Tibial artery (tissue), 4 donors: ENCODE measurements around the gene HTR7.

Experiments used
- DNase-seq, 2 donors: peaks; one replicate each; pipeline ENCODE4 v3.0.0-alpha.2; 2019
- H3K27ac ChIP-seq, 2 donors: fragments of 200-600 bp; sonication (generic) in 1 of 2; 1 replicate in 1 of 2; 2 replicates in 1 of 2; pipeline ENCODE4 v1.5.1; 2018 to 2019; ENCODE audit warnings: mild to moderate bottlenecking in 1 of 2
- H3K27me3 ChIP-seq, 2 donors: fragments of 200-600 bp; sonication (generic) in 1 of 2; one replicate each; pipeline versions ENCODE4 v1.5.1 to v1.6.0; 2016 to 2019
- H3K36me3 ChIP-seq, 3 donors: fragments of 200-600 bp; sonication (generic) in 2 of 3; one replicate each; pipeline ENCODE4 v1.5.1; 2016 to 2019; ENCODE audit warnings: mild to moderate bottlenecking in 2 of 3
- H3K4me1 ChIP-seq, 4 donors: fragments of 200-600 bp; sonication (generic) in 2 of 4; 1 replicate in 3 of 4; 2 replicates in 1 of 4; pipeline ENCODE4 v1.5.1; 2016 to 2019
- H3K4me3 ChIP-seq, 2 donors: fragments of 200-600 bp; sonication (generic) in 1 of 2; 1 replicate in 1 of 2; 2 replicates in 1 of 2; pipeline ENCODE4 v1.5.1; 2018 to 2019; ENCODE audit warnings: mild to moderate bottlenecking in 2 of 2
- H3K9me3 ChIP-seq, 3 donors: fragments of 200-600 bp; sonication (generic) in 1 of 3; one replicate each; pipeline ENCODE4 v1.5.1; 2016 to 2019
- intact Hi-C: fragments of 100-400 bp; cut with DNase I; formaldehyde crosslinking; loops from one replicate; pipeline ENCODE4 v1.15.0; 2023; ENCODE audit warnings: low total_unique reads
- TF ChIP-seq, protein P1 (sequence below), 2 experiments: fragments of 200-600 bp in 1 of 2; fragments of 450-650 bp in 1 of 2; IDR thresholded peaks; one replicate each; pipeline ENCODE4 v1.5.1; 2017 to 2019; ENCODE audit warnings: antibody characterized with exemption in 2 of 2, mild to moderate bottlenecking in 1 of 2, moderate library complexity in 1 of 2

Gene HTR7

DNA sequence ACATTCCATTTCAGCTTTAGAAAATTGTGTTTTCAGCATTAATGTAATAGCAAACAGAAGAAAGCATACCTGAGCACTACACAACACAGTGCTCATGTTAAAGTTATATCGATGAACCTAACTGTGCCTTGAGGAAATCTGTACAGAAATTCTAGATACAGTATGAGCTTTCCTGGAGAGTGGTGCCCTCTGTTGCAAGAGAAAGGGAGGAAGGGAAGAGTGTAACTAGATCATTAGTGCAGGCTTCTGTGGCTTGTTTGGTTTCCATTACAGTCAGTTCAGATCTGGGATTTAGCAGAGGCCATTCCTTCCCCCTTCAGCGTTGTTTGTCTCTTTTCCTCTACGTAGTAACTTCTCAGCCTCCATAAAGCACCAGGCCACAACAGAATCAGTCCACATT, 139.7 kb downstream of the HTR7 start:
- TF ChIP-seq, protein P1, sequence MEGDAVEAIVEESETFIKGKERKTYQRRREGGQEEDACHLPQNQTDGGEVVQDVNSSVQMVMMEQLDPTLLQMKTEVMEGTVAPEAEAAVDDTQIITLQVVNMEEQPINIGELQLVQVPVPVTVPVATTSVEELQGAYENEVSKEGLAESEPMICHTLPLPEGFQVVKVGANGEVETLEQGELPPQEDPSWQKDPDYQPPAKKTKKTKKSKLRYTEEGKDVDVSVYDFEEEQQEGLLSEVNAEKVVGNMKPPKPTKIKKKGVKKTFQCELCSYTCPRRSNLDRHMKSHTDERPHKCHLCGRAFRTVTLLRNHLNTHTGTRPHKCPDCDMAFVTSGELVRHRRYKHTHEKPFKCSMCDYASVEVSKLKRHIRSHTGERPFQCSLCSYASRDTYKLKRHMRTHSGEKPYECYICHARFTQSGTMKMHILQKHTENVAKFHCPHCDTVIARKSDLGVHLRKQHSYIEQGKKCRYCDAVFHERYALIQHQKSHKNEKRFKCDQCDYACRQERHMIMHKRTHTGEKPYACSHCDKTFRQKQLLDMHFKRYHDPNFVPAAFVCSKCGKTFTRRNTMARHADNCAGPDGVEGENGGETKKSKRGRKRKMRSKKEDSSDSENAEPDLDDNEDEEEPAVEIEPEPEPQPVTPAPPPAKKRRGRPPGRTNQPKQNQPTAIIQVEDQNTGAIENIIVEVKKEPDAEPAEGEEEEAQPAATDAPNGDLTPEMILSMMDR (IDR thresholded peaks at IDR 0.05): peak; percentile 22 to 31
- H3K9me3 ChIP-seq: no peaks in the 10 kb centered on the region
- intact Hi-C loops: no loop called here
- H3K27me3 ChIP-seq: no peaks in the 10 kb centered on the region
- no peak for DNase-seq
- H3K27ac ChIP-seq: no peak overlapping the region
- no peak overlapping the region for H3K4me3 ChIP-seq
- no peaks in the 10 kb centered on the region for H3K36me3 ChIP-seq
- H3K4me1 ChIP-seq: no peaks in the 10 kb centered on the region

DNA sequence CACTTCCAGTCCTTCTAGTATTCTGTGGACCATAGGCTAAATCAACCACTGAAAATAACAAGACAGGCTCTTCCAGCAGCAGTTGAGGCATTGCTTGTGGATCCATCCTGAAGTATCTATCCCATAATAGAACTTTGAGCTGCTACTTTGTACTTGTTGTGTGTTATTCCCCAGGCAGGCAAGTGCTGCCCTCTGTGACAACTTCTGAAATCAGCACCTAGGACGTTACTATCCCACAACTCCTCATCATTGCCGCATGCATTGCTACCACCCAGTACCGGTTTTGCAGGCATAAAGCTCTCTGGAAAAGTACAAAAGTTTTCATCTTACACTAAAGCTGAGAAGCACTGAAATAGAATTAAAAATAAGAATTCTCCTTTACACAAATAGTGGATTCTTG, 145.3 kb downstream of the HTR7 start:
- no peaks in the 10 kb centered on the region for H3K9me3 ChIP-seq
- H3K36me3 ChIP-seq: no peaks in the 10 kb centered on the region
- H3K4me1 ChIP-seq: no peaks in the 10 kb centered on the region
- H3K27ac ChIP-seq: no peak overlapping the region
- TF ChIP-seq, protein P1 (IDR thresholded peaks at IDR 0.05): no peak
- no peaks in the 10 kb centered on the region for H3K27me3 ChIP-seq
- no peak for DNase-seq
- intact Hi-C loops: no loop called here
- H3K4me3 ChIP-seq: no peak overlapping the region

DNA sequence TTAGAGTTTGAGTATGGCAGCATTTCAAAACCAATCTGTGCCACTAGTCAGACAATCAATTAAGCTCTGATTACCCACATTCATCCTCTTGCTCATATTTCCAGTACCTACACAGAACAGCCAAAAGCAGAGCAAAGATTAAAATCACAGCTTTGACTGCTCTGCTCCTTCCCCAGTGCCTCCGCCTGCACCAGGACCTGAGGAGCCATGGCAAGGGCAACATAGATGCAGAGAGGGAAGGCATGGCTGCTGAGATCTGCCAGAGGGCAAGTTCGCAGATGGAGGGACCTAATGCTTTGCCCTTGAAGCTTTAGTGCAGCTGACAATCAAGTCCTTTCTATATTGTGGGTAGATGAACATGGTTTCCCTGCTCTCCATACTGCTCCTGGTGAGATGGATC, 148.1 kb downstream of the HTR7 start:
- H3K27me3 ChIP-seq: no peaks in the 10 kb centered on the region
- H3K27ac ChIP-seq: no peak overlapping the region
- intact Hi-C loops: no loop called here
- no peaks in the 10 kb centered on the region for H3K9me3 ChIP-seq
- no peaks in the 10 kb centered on the region for H3K36me3 ChIP-seq
- TF ChIP-seq, protein P1 (IDR thresholded peaks at IDR 0.05): no peak
- no peaks in the 10 kb centered on the region for H3K4me1 ChIP-seq
- H3K4me3 ChIP-seq: no peak overlapping the region
- DNase-seq: no peak

DNA sequence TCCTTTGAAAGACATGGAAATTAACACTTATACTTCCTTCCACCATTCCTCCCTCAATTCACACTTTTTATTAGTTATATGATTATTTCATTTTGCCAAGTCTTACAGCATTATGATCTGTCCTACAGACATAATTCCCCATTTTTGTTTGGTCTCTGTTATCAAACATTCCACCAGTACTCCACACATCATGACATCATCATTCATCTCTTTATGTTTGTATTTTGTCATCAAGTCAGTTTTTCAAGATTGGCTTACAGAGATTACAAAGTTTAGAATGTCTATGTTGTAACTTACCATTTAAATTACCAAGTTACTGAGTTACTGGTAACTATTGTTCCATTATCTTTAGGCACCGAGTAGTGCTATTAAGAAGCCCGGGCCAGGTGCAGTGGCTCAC, 150.2 kb downstream of the HTR7 start:
- TF ChIP-seq, protein P1 (IDR thresholded peaks at IDR 0.05): no peak
- no peak for DNase-seq
- intact Hi-C loops: no loop called here

DNA sequence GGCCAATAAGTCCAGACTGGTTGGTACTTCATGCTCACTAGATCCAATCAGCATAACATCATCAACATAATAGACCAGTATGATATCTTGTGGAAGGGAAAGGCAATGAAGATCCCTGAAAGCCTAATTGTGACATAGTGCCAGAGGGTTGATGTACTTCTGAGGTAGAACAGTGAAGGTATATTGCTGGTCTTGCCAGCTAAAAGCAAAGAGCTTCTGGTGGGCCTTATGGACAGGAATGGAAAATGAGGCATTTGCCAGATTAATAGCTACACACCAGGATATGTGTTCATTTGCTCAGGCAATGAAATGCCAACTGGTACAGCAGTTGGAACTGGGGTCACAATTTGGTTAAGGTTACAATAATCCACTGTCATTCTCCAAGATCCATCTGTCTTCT, 156.4 kb downstream of the HTR7 start:
- DNase-seq: no peak
- Histone ChIP-seq H3K27me3 (no peaks in the 10 kb centered on the region), H3K4me1 (no peaks in the 10 kb centered on the region)

More for the DNA sequence above, 150.2 kb downstream of the HTR7 start:
- Histone ChIP-seq H3K9me3 (no peaks in the 10 kb centered on the region), H3K4me1 (no peaks in the 10 kb centered on the region), H3K36me3 (no peaks in the 10 kb centered on the region), H3K27me3 (no peaks in the 10 kb centered on the region), H3K27ac (no peak overlapping the region), H3K4me3 (no peak overlapping the region)

More for the DNA sequence above, 156.4 kb downstream of the HTR7 start:
- no peak overlapping the region for H3K27ac ChIP-seq
- TF ChIP-seq, protein P1 (IDR thresholded peaks at IDR 0.05): no peak
- no peaks in the 10 kb centered on the region for H3K36me3 ChIP-seq
- intact Hi-C loops: no loop called here
- no peaks in the 10 kb centered on the region for H3K9me3 ChIP-seq
- no peak overlapping the region for H3K4me3 ChIP-seq
